GM18502 (cell line): Measurements from ENCODE around the gene AHRR.
A peak's percentile ranks its signal among the peaks of the same experiment; 100 is the strongest.

Source experiments
- ATAC-seq: cut with Tn5 transposase; IDR thresholded peaks from one replicate; pipeline ENCODE4 v1.9.1; 2021; ENCODE audit warnings: mild to moderate bottlenecking; ENCODE audit not compliant: unreplicated experiment, poor library complexity

Gene AHRR

GRCh38 chr5:423626-424261 lies 102.2 kb downstream of the AHRR start:
- no peak for ATAC-seq

- peak; percentile 90 for ATAC-seq
Observed at GRCh38 chr5:424301-425110, 103.0 kb downstream of the AHRR start.

GRCh38 chr5:425714-426113 lies 104.2 kb downstream of the AHRR start:
- ATAC-seq = no peak

GRCh38 chr5:426392-426976 lies 105.0 kb downstream of the AHRR start:
- no peak for ATAC-seq

GRCh38 chr5:427415-428087 lies 106.0 kb downstream of the AHRR start:
- ATAC-seq = no peak

- no peak for ATAC-seq
Observed at GRCh38 chr5:428219-428618, 106.7 kb downstream of the AHRR start.

DNA sequence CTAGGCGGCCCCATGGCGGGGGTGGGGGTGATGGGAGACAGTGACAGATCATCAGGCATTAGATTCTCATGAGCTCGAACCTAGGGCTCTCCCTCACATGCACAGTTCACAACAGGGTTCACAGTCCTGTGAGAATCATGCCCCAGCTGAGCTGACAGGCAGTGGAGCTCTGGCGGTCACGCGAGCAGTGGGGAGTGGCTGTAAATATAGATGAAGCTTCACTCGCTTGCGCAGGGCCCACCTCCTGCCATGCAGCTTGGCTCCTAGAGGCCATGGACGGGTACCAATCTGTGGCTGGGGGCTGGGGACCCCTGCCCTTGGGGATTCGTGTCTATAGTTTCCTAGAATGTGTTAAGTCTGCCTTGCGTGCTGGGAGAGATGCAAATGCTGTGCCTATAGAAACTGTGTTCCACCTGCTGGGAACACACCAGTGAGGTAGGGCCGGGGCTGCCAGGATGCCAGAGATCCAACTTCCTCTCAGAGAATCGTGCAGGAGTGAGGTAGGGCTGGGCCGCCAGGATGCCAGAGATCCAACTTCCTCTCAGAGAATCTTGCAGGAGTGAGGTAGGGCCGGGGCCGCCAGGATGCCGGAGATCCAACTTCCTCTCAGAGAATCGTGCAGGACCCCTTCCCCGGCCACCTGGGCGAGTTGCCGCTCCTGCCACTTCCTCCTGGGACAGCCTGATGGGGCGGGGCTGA lies 107.4 kb downstream of the AHRR start:
- ATAC-seq = no peak

GRCh38 chr5:429453-430188 lies 108.1 kb downstream of the AHRR start:
- no peak for ATAC-seq

GRCh38 chr5:430214-430925 lies 108.9 kb downstream of the AHRR start:
- ATAC-seq = no peak

DNA sequence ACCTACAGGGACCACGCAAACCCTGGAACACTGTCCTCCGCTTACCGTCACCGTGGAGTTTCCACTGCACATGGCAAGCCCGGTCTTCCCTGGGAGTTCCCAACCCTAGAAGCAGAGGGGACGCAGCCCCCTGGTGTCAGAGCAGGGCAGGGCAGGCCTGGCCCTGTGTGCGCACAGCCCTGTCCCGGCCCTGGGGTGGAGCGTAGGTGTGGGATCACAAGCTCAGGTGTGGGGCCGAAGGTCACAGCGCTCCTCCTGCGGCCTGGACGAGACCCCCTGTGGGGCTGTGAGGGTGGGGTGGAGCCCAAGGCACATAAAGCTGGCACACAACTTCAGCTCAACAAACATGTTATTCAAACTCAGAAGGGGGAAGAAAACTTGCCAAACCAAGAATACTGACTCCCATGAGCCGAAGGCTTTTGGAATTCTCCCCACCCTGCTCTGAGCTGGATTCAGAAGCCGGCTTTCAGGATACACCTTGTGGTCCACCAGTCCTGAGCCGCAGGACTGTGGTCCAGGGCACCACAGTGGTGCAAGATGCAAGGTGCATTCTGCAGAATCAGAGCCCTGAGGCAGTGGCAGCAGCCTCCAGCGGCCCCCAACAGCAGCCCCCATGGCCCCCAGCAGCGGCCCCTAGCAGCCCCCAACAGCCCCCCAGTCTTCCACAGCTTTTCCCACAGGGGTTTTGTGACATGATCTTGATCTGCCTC lies 109.6 kb downstream of the AHRR start:
- peak; percentile 69 for ATAC-seq

GRCh38 chr5:431711-432050 lies 110.2 kb downstream of the AHRR start:
- no peak for ATAC-seq

- ATAC-seq = no peak
Observed at GRCh38 chr5:432201-432927, 110.8 kb downstream of the AHRR start.

GRCh38 chr5:432928-433791 lies 111.6 kb downstream of the AHRR start:
- no peak for ATAC-seq

DNA sequence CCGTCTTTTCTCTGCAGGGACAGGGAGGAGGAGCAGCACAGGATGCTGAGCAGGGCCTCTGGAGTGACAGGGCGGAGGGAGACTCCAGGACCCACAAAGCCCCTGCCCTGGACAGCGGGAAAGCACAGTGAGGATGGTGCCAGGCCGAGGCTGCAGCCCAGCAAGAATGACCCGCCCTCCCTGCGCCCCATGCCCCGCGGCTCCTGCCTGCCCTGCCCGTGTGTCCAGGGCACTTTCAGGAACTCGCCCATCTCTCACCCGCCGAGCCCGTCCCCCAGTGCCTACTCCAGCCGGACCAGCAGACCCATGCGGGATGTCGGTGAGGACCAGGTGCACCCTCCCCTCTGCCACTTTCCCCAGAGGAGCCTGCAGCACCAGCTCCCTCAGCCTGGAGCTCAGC lies 112.3 kb downstream of the AHRR start:
- no peak for ATAC-seq

- no peak for ATAC-seq
Observed at GRCh38 chr5:434443-435146, 113.1 kb downstream of the AHRR start.

- ATAC-seq = no peak
Observed at GRCh38 chr5:435156-435790, 113.8 kb downstream of the AHRR start.
